Rectal smooth muscle tissue (tissue), 1 donor: ENCODE data around the gene ARHGEF7.

ENCODE experiments used
- H3K27ac ChIP-seq: one replicate; pipeline ENCODE4 v1.7.0; 2013; ENCODE audit warnings: low read depth, low read length, inconsistent platforms
- H3K27me3 ChIP-seq: one replicate; pipeline ENCODE4 v1.7.0; 2013; ENCODE audit warnings: low read length; ENCODE audit not compliant: control insufficient read depth, insufficient read depth
- H3K36me3 ChIP-seq: one replicate; pipeline ENCODE4 v1.7.0; 2013; ENCODE audit warnings: low read length; ENCODE audit not compliant: control insufficient read depth, insufficient read depth
- H3K4me1 ChIP-seq: one replicate; pipeline ENCODE4 v1.7.0; 2013; ENCODE audit warnings: low read length; ENCODE audit not compliant: control insufficient read depth, insufficient read depth
- H3K4me3 ChIP-seq: one replicate; pipeline ENCODE4 v1.7.0; 2013; ENCODE audit warnings: low read length
- H3K9ac ChIP-seq: one replicate; pipeline ENCODE4 v1.7.0; 2013; ENCODE audit warnings: low read length

The ARHGEF7 gene

GRCh38 chr13:111323950-111324651 lies 209.0 kb downstream of the ARHGEF7 start:
- Histone ChIP-seq H3K4me1 (no peaks in the 10 kb centered on the region), H3K4me3 (no peak overlapping the region), H3K36me3 (no peaks in the 10 kb centered on the region)

GRCh38 chr13:111324736-111325135 lies 209.6 kb downstream of the ARHGEF7 start:
- H3K27ac ChIP-seq: no peak overlapping the region
- no peaks in the 10 kb centered on the region for H3K36me3 ChIP-seq
- H3K4me3 ChIP-seq: no peak overlapping the region
- H3K4me1 ChIP-seq: no peaks in the 10 kb centered on the region
- H3K27me3 ChIP-seq: no peaks in the 10 kb centered on the region
- H3K9ac ChIP-seq: no peak overlapping the region

More at GRCh38 chr13:111323950-111324651, 209.0 kb downstream of the ARHGEF7 start:
- no peaks in the 10 kb centered on the region for H3K27me3 ChIP-seq
- H3K9ac ChIP-seq: no peak overlapping the region
- no peak overlapping the region for H3K27ac ChIP-seq

- Histone ChIP-seq H3K27ac (no peak overlapping the region), H3K4me1 (no peaks in the 10 kb centered on the region), H3K27me3 (no peaks in the 10 kb centered on the region), H3K4me3 (no peak overlapping the region), H3K9ac (no peak overlapping the region), H3K36me3 (no peaks in the 10 kb centered on the region)
Observed at GRCh38 chr13:111325146-111325890, 210.2 kb downstream of the ARHGEF7 start.

- Histone ChIP-seq H3K36me3 (no peaks in the 10 kb centered on the region), H3K4me1 (no peaks in the 10 kb centered on the region), H3K9ac (no peak overlapping the region), H3K27ac (no peak overlapping the region), H3K4me3 (no peak overlapping the region), H3K27me3 (no peaks in the 10 kb centered on the region)
Observed at GRCh38 chr13:111325941-111326620, 211.0 kb downstream of the ARHGEF7 start.

GRCh38 chr13:111326621-111326965 lies 211.5 kb downstream of the ARHGEF7 start:
- Histone ChIP-seq H3K4me1 (no peaks in the 10 kb centered on the region), H3K27me3 (no peaks in the 10 kb centered on the region), H3K4me3 (no peak overlapping the region), H3K36me3 (no peaks in the 10 kb centered on the region), H3K9ac (no peak overlapping the region), H3K27ac (no peak overlapping the region)

DNA sequence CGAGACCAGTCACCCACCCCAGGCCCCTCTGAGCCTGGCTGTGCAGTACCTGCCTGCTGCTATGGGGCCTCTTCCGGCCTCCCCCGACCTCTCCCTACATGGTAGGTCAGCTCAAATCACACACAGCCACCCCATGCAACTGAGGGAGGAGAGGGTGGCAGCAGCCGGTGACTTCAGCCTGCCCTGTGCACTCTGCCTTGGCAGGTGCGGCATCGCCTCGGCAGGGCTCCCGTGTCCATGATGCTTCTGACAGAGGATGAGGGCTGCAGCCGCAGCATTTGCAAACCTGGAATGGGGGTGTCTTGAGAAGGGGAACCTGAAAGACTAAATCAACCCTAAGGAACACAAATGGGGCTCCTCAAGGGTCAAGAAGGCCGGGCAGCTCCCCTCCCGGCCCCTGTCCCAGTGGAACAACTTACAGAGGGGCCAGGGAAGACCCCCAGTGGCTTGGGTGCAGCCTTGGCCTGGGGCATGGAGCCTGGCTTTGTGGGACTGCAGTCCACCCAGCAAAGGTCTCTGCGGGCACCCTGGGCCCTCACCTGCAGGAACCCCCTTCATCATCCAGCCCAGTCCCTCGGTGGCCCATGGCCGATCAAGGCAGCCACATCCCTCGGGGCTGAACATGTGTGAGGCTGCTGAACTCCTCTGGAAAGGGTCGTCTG lies 212.0 kb downstream of the ARHGEF7 start:
- Histone ChIP-seq H3K9ac (no peak overlapping the region), H3K27ac (no peak overlapping the region)

GRCh38 chr13:111327730-111328573 lies 212.8 kb downstream of the ARHGEF7 start:
- Histone ChIP-seq H3K36me3 (no peaks in the 10 kb centered on the region), H3K27ac (no peak overlapping the region), H3K9ac (no peak overlapping the region), H3K4me3 (no peak overlapping the region), H3K4me1 (no peaks in the 10 kb centered on the region), H3K27me3 (no peaks in the 10 kb centered on the region)

More for the DNA sequence above, 212.0 kb downstream of the ARHGEF7 start:
- Histone ChIP-seq H3K4me1 (no peaks in the 10 kb centered on the region), H3K27me3 (no peaks in the 10 kb centered on the region), H3K4me3 (no peak overlapping the region), H3K36me3 (no peaks in the 10 kb centered on the region)

- Histone ChIP-seq H3K4me1 (no peaks in the 10 kb centered on the region), H3K4me3 (no peak overlapping the region), H3K27me3 (no peaks in the 10 kb centered on the region), H3K36me3 (no peaks in the 10 kb centered on the region), H3K27ac (no peak overlapping the region), H3K9ac (no peak overlapping the region)
Observed at GRCh38 chr13:111328574-111329410, 213.7 kb downstream of the ARHGEF7 start.

GRCh38 chr13:111329641-111330040 lies 214.5 kb downstream of the ARHGEF7 start:
- no peak overlapping the region for H3K9ac ChIP-seq
- no peaks in the 10 kb centered on the region for H3K36me3 ChIP-seq
- no peak overlapping the region for H3K27ac ChIP-seq
- H3K4me1 ChIP-seq: no peaks in the 10 kb centered on the region
- no peaks in the 10 kb centered on the region for H3K27me3 ChIP-seq
- no peak overlapping the region for H3K4me3 ChIP-seq

DNA sequence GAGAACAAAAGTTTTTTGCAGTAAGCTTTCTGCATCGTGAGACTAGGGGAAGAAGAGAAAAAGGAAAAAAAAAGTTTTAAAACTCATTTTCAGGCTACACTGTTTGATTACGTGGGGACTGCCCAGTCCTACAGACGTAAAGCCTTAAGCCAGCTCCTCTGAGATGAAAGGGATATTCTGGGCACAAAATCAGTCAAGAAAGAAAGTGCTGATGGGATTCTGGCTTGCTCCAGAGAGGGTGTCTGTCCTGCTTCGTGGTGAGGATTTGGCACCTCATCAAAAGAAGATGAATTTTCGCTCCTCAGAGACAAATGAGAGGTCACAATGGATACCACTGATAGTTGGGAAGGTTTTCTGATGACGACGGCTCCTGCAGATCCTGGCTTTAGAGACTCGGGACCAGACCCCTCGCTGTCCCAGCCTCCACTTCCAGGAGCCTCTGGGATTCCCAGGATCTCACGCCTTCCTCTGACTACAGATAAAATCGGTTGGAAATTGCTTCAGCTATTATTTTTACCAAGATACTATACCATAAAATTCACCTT lies 215.0 kb downstream of the ARHGEF7 start:
- H3K27me3 ChIP-seq: no peaks in the 10 kb centered on the region
- no peaks in the 10 kb centered on the region for H3K36me3 ChIP-seq
- no peak overlapping the region for H3K9ac ChIP-seq
- no peak overlapping the region for H3K4me3 ChIP-seq
- no peaks in the 10 kb centered on the region for H3K4me1 ChIP-seq
- no peak overlapping the region for H3K27ac ChIP-seq

- Histone ChIP-seq H3K27me3 (no peaks in the 10 kb centered on the region), H3K36me3 (no peaks in the 10 kb centered on the region), H3K27ac (no peak overlapping the region), H3K4me1 (no peaks in the 10 kb centered on the region), H3K4me3 (no peak overlapping the region), H3K9ac (no peak overlapping the region)
Observed at GRCh38 chr13:111335298-111335697, 220.2 kb downstream of the ARHGEF7 start.
